A549 (cell line): ENCODE results near the gene HBS1L. TPM values are rescaled to one million over a fixed set of nuclear protein-coding genes. Genes with fewer than 3 reads are reported as not detected.

Experiments used
- ATAC-seq, 2 experiments: fragments of 200-7000 bp in 1 of 2; fragments of >200 bp in 1 of 2; cut with Nextera tagmentation in 1 of 2; cut with Tn5 transposase in 1 of 2; 3 replicates each; pipeline versions ENCODE4 v1.8.0 to v1.9.1; 2018 to 2020; ENCODE audit warnings: mild to moderate bottlenecking in 1 of 2, moderate library complexity in 1 of 2
- CTCF ChIA-PET: fragments of 300-600 bp; sonication (Branson Sonifier 250); formaldehyde crosslinking; extraction: SDS; loops from one replicate; lab custom pipeline; 2021; ENCODE audit warnings: antibody characterized with exemption, inconsistent platforms; lab: Yijun Ruan, JAX
- POLR2A ChIA-PET: fragments of 350-600 bp; formaldehyde crosslinking; extraction: SDS; loops from one replicate; lab custom pipeline; 2021; ENCODE audit warnings: antibody characterized with exemption, inconsistent platforms; lab: Yijun Ruan, JAX
- DNase-seq, 2 experiments: peaks; one replicate each; pipeline versions ENCODE4 v3.0.0 to v3.0.0-alpha.2; 2011 to 2016; ENCODE audit warnings: low read depth in 1 of 2, low spot score in 1 of 2
- FAIRE-seq: peaks from 2 replicates; lab custom pipeline; 2011; peaks lifted over from hg19 to GRCh38; lab: Jason Lieb, UNC
- H3K27ac ChIP-seq, 2 experiments: fragments of >200 bp; sonication (Bioruptor Twin); formaldehyde crosslinking; 3 replicates each; pipeline ENCODE4 v1.5.1; 2016 to 2017
- H3K4me1 ChIP-seq: fragments of >200 bp; sonication (Bioruptor Twin); formaldehyde crosslinking; 3 replicates; pipeline ENCODE4 v1.6.1; 2016
- H3K4me2 ChIP-seq: fragments of >200 bp; sonication (Bioruptor Twin); formaldehyde crosslinking; 3 replicates; pipeline ENCODE4 v1.6.1; 2016
- H3K4me3 ChIP-seq: fragments of >200 bp; sonication (Bioruptor Twin); formaldehyde crosslinking; 3 replicates; pipeline ENCODE4 v1.5.1; 2016
- H3K9me3 ChIP-seq: fragments of >200 bp; sonication (Bioruptor Twin); formaldehyde crosslinking; 3 replicates; pipeline ENCODE4 v1.6.1; 2016
- BCL3 ChIP-seq: fragments of >200 bp; sonication (Bioruptor Twin); formaldehyde crosslinking; IDR thresholded peaks from 3 replicates; pipeline ENCODE4 v1.6.1; 2016
- CBX2 ChIP-seq: fragments of 200-600 bp; sonication (generic); IDR thresholded peaks from 2 replicates; pipeline ENCODE4 v1.6.1; 2016; ENCODE audit warnings: low read depth, mild to moderate bottlenecking, borderline replicate concordance
- CEBPB ChIP-seq, 2 experiments: fragments of >200 bp in 1 of 2; sonication (Bioruptor Twin) in 1 of 2; formaldehyde crosslinking in 1 of 2; IDR thresholded peaks; 2 replicates each; pipeline ENCODE4 v1.6.1; 2012 to 2016
- EHF ChIP-seq: fragments of 250-450 bp; sonication (Bioruptor Pico); IDR thresholded peaks from 2 replicates; pipeline ENCODE4 v1.5.0; 2020; ENCODE audit warnings: mild to moderate bottlenecking
- FOSB ChIP-seq: fragments of 250-450 bp; sonication (Bioruptor Pico); IDR thresholded peaks from 2 replicates; pipeline ENCODE4 v1.5.0; 2020; ENCODE audit warnings: mild to moderate bottlenecking, moderate library complexity
- FOSL2 ChIP-seq, 2 experiments: fragments of 450-650 bp in 1 of 2; fragments of >200 bp in 1 of 2; sonication (Bioruptor Twin) in 1 of 2; formaldehyde crosslinking; IDR thresholded peaks; 2 replicates each; pipeline versions ENCODE4 v1.5.0 to v1.6.1; 2016 to 2020; ENCODE audit warnings: mild to moderate bottlenecking in 1 of 2, moderate library complexity in 1 of 2
- FOXS1 ChIP-seq: fragments of 250-450 bp; sonication (Bioruptor Pico); IDR thresholded peaks from 2 replicates; pipeline ENCODE4 v1.5.0; 2020; ENCODE audit warnings: mild to moderate bottlenecking, moderate library complexity
- HDAC2 ChIP-seq: fragments of 200-600 bp; sonication (generic); IDR thresholded peaks from 2 replicates; pipeline ENCODE4 v1.6.1; 2016
- HOXB5 ChIP-seq: fragments of 250-450 bp; sonication (Bioruptor Pico); IDR thresholded peaks from 2 replicates; pipeline ENCODE4 v1.5.0; 2020; ENCODE audit warnings: mild to moderate bottlenecking, moderate library complexity
- JUNB ChIP-seq: fragments of >200 bp; sonication (Bioruptor Twin); formaldehyde crosslinking; IDR thresholded peaks from 2 replicates; pipeline ENCODE4 v1.6.1; 2016
- KDM5A ChIP-seq: fragments of 200-600 bp; sonication (generic); IDR thresholded peaks from 2 replicates; pipeline ENCODE4 v1.6.1; 2016; ENCODE audit warnings: antibody characterized with exemption, mild to moderate bottlenecking
- MAFK ChIP-seq: fragments of 450-650 bp; IDR thresholded peaks from 2 replicates; pipeline ENCODE4 v1.6.1; 2014; ENCODE audit not compliant: partially characterized antibody
- POLR2AphosphoS2 ChIP-seq: conservative IDR thresholded peaks from 2 replicates; pipeline ENCODE4 v1.6.1; 2012; ENCODE audit warnings: low read length, improper control_type of control experiment, inconsistent platforms
- RFX5 ChIP-seq: fragments of 450-650 bp; IDR thresholded peaks from 2 replicates; pipeline ENCODE4 v1.7.1; 2014; ENCODE audit warnings: antibody characterized with exemption, mild to moderate bottlenecking, moderate library complexity
- ZFP36 ChIP-seq: fragments of 450-650 bp; IDR thresholded peaks from 2 replicates; pipeline ENCODE4 v1.6.1; 2014; ENCODE audit warnings: borderline replicate concordance; ENCODE audit not compliant: partially characterized antibody
- WGBS: methylation state at CpG from one replicate; pipeline ENCODE4 v1.1.6; 2017; ENCODE audit errors: missing lambda C conversion rate; 5-methylcytosine and 5-hydroxymethylcytosine counted together
- polyA plus RNA-seq, 4 experiments: library from polyadenylated mRNA; depleted of rRNA in 3 of 4; stranded (reverse); fragments of >200 nt; fragmentation: RNase III in 1 of 4; extraction: RNeasy Plus Mini Kit Qiagen cat#74134 plus additional on column Dnase treatment in 1 of 4; gene quantifications; 2 replicates in 3 of 4; 3 replicates in 1 of 4; pipeline ENCODE4 v1.2.3, GENCODE V29; 2011 to 2017
- TF ChIP-seq, protein P1 (sequence below): IDR thresholded peaks from 2 replicates; pipeline ENCODE4 v1.6.1; 2012
- TF ChIP-seq, protein P2 (sequence below): fragments of 200-600 bp; sonication (generic); IDR thresholded peaks from 2 replicates; pipeline ENCODE4 v1.6.1; 2016; ENCODE audit warnings: antibody characterized with exemption, mild to moderate bottlenecking, moderate library complexity

The HBS1L gene
- polyA plus RNA-seq, 2 of the 4 experiments (the other 2 are of a cell fraction): 41.5 to 61.7 TPM

DNA sequence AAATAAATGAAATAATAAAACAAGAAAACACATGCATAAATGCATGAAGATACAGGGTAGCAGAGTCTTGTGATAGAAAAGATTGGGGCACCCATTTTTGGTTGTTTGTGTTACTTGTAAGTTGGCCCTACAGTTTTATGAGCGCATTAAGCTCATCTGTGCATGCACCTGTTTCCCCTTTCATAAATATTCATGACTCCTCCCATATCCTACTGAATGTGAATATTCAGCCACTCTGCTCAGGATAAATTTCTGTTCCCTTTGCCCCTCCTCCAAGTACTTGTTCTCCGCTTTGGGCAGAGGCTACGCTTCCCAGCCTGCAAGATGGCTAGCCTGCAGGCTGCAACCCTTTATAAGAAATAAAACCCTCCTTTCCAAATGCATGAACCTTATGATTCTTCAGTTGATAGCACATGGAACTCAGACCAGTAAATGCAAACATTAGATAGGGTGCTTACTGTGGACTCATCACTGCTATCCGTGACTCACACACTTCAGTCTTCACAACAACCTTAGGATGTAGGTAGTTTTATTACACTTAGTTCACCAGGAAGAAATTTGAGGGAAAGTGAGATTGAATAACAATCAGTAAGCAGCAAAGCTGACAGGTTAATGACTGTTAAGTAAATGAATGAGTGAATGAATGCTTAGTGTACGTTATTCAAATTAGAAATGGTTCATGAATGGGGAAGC lies 119.7 kb downstream of the HBS1L start:
- Histone ChIP-seq H3K9me3 (no peaks in the 10 kb centered on the region), H3K27ac (peak overlapping the region; percentile 61 to 74; a peak in 4 of 6 replicates), H3K4me1 (peaks cover 43% of the 10 kb centered on the region), H3K4me2 (peak overlapping the region; percentile 79), H3K4me3 (no peak overlapping the region)
- CTCF ChIA-PET: interaction anchor here (0.6 to 2.5 kb wide), 5 partner anchors 19 to 838 kb away, joined by 3 to 10 read pairs (median 3); no protein-coding TSS in a partner anchor
- DNase-seq (peak in 1 of 2 experiments; percentile 18), ATAC-seq (peak in 1 of 2 experiments; percentile 70; a peak in 3 of 6 replicates), FAIRE-seq (no peak)
- TF ChIP-seq FOSL2 (IDR thresholded peaks at IDR 0.05): no peak
- TF ChIP-seq FOSL2 (CRISPR knock-in tag; IDR thresholded peaks at IDR 0.05): peak; percentile 14; the same call in 1 of the 2 replicates
- no peak for TF ChIP-seq FOSB (CRISPR knock-in tag)
- TF ChIP-seq, protein P1, sequence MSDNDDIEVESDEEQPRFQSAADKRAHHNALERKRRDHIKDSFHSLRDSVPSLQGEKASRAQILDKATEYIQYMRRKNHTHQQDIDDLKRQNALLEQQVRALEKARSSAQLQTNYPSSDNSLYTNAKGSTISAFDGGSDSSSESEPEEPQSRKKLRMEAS: 0 out of 2 replicates have a peak, but pooled peaks have one; percentile 32
- POLR2A ChIA-PET: no interaction called here
- 75% methylated on average over 5 of the region's 5 CpGs for WGBS

GRCh38 chr6:134932535-134933470 lies 121.8 kb downstream of the HBS1L start:
- CTCF ChIA-PET: interaction anchor here (0.7 to 1.7 kb wide), 3 partner anchors 8 to 775 kb away, joined by 3 to 6 read pairs (median 4); no protein-coding TSS in a partner anchor
- H3K27ac ChIP-seq: peak overlapping the region in 1 of 2 experiments; percentile 74; a peak in 2 of 6 replicates
- H3K4me1 ChIP-seq: peaks cover 43% of the 10 kb centered on the region
- no peak for FAIRE-seq
- no peaks in the 10 kb centered on the region for H3K9me3 ChIP-seq
- TF ChIP-seq FOSB (CRISPR knock-in tag): no peak
- no peak for TF ChIP-seq BCL3
- TF ChIP-seq, protein P1: no peak
- no peak for TF ChIP-seq KDM5A
- no peak for TF ChIP-seq MAFK
- no peak for TF ChIP-seq CEBPB (IDR thresholded peaks at IDR 0.05)
- no peak for TF ChIP-seq CBX2
- TF ChIP-seq HOXB5 (CRISPR knock-in tag): no peak
- no peak for TF ChIP-seq ZFP36
- TF ChIP-seq EHF: no peak
- TF ChIP-seq POLR2AphosphoS2: no peak
- TF ChIP-seq, protein P2, sequence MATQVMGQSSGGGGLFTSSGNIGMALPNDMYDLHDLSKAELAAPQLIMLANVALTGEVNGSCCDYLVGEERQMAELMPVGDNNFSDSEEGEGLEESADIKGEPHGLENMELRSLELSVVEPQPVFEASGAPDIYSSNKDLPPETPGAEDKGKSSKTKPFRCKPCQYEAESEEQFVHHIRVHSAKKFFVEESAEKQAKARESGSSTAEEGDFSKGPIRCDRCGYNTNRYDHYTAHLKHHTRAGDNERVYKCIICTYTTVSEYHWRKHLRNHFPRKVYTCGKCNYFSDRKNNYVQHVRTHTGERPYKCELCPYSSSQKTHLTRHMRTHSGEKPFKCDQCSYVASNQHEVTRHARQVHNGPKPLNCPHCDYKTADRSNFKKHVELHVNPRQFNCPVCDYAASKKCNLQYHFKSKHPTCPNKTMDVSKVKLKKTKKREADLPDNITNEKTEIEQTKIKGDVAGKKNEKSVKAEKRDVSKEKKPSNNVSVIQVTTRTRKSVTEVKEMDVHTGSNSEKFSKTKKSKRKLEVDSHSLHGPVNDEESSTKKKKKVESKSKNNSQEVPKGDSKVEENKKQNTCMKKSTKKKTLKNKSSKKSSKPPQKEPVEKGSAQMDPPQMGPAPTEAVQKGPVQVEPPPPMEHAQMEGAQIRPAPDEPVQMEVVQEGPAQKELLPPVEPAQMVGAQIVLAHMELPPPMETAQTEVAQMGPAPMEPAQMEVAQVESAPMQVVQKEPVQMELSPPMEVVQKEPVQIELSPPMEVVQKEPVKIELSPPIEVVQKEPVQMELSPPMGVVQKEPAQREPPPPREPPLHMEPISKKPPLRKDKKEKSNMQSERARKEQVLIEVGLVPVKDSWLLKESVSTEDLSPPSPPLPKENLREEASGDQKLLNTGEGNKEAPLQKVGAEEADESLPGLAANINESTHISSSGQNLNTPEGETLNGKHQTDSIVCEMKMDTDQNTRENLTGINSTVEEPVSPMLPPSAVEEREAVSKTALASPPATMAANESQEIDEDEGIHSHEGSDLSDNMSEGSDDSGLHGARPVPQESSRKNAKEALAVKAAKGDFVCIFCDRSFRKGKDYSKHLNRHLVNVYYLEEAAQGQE: no peak
- TF ChIP-seq HDAC2: no peak
- TF ChIP-seq RFX5: no peak
- TF ChIP-seq JUNB: no peak
- TF ChIP-seq FOXS1: no peak
- DNase-seq: no peak
- no peak overlapping the region for H3K4me2 ChIP-seq
- no peak for ATAC-seq
- POLR2A ChIA-PET: no interaction called here
- no peak overlapping the region for H3K4me3 ChIP-seq
- 64% methylated on average over 5 of the region's 11 CpGs for WGBS
